ENCODE measurements around the gene ALDH2.
"Not testable (repeated sequence)": the region's sequence is repeated elsewhere in the genome, so short reads cannot be mapped to it uniquely, and the experiment has no call there.

Gene ALDH2

DNA sequence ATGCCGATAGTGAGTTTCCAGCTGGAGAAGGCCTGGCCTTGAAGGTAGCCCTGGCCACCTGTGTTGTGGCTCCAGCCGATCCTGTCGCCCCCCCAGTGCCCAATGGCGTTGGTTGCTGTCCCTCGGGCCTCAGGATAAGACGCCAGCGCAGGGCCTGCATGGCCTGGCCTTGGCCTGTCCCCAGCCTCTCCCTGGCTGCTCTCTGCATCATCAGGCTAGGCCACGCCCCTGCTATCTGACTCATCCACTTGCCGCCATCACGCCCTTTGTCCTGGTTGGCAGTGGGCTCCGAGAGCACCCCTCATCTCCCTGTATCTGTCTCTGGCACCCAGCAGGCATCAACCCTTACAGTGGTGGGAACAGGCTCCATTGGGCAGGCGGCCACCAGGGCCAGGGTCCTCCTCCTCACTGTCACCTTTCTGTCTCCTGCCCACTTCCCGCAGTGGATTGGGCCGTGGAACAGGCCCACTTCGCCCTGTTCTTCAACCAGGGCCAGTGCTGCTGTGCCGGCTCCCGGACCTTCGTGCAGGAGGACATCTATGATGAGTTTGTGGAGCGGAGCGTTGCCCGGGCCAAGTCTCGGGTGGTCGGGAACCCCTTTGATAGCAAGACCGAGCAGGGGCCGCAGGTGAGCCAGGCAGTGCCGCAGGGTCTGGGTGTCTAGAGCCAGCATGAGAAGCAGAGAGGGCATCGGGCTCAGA, 25.6 kb downstream of the ALDH2 start:
- DNase-seq: no peak

GRCh38 chr12:111792856-111793235, 26.1 kb downstream of the ALDH2 start:
- no peak for DNase-seq

GRCh38 chr12:111798182-111798581, 31.4 kb downstream of the ALDH2 start:
- DNase-seq: no peak

DNA sequence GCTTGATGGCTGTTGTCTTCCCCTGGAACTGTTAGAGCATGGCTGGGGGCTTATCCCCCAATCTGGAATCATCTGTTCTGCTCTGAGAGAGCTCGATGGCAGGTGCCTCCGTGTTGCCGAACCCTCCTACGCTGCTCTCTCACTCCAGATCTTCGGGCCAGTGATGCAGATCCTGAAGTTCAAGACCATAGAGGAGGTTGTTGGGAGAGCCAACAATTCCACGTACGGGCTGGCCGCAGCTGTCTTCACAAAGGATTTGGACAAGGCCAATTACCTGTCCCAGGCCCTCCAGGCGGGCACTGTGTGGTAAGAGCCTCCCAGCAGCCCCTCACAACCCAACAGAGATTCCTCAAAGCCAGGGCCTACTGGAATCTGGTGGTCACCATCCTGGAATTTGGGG, 33.0 kb downstream of the ALDH2 start:
- DNase-seq: no peak

DNA sequence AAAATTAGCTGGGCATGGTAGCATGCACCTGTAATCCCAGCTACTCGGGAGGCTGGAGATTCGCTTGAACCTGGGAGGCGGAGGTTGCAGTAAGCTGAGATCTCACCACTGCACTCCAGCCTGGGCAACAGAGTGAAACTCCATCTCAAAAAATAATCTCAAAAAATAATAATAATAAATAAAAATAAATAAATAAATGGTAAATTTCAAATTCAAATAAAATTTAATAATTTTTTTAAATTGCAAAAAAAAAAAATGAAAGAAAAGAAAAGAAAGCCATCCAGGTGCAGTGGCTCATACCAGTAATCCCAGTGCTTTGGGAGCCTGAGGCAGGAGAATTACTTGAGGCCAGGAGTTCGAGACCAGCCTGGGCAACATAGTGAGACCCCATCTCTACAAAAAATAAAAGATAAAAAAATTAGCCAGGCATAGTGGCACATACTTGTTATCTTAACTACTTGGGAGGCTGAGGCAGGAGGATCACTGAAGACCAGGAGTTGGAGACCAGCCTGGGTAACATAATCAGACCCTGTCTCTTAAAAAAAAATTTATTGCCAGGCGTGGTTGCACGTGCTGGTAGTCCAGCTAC, 36.4 kb downstream of the ALDH2 start:
- no peak for DNase-seq

GRCh38 chr12:111803851-111804250, 37.1 kb downstream of the ALDH2 start:
- DNase-seq: no peak

GRCh38 chr12:111806304-111806703, 39.6 kb downstream of the ALDH2 start:
- no peak for DNase-seq

DNA sequence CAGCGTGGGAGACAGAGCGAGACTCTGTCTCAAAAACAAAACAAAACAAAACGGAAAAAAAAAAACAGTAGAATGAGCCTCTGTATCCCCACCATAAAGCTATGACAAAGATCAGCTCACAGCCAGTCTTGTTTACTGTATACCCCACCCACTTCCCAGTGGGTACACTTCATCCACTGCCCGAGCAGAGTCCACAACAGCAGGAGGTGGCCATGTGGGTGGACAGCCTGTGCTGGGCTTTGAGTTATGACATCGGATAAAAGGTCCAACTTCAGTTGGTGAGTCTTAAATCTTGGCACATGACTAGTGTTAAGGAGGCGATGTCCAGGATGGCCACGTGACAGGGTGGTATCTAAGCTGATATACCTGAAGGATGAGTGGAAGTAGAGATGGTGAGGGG, 40.5 kb downstream of the ALDH2 start:
- DNase-seq: no peak

GRCh38 chr12:111812881-111813741, 46.4 kb downstream of the ALDH2 start:
- DNase-seq: peak; percentile 6 to 76

DNA sequence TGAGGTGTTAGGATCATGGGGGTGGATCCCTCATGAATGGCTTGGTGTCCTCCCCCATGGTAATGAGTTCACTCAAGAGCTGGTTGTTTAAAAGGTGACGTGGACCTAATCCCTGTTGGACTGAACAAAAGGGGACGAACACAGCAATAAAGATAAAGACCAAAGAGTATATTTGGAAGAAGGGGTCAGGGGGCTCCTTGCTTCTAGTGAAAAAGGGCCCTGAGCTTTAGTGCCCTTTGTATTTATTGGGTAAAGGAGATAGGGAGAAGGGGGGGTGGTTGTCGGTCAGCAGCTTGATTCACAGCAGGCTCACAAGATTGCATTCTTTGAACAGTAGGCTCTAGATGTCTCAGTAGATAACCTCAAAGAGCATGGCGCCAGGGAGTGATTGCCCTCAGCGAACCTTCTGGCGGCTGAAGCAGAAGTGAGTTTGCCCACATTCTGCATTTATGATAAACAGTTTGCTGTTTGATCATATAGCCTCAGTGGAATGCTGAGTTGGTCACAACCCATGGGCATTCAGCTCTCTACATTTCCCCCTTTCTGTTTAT, 49.4 kb downstream of the ALDH2 start:
- DNase-seq: no peak

- DNase-seq: not testable (repeated sequence)
These were observed 50.2 kb downstream of the ALDH2 start for GRCh38 chr12:111816898-111817297.

- DNase-seq: no peak
These were observed 51.6 kb downstream of the ALDH2 start for GRCh38 chr12:111818340-111818739.

- DNase-seq: no peak
These were observed 52.7 kb downstream of the ALDH2 start for GRCh38 chr12:111819191-111820158.

DNA sequence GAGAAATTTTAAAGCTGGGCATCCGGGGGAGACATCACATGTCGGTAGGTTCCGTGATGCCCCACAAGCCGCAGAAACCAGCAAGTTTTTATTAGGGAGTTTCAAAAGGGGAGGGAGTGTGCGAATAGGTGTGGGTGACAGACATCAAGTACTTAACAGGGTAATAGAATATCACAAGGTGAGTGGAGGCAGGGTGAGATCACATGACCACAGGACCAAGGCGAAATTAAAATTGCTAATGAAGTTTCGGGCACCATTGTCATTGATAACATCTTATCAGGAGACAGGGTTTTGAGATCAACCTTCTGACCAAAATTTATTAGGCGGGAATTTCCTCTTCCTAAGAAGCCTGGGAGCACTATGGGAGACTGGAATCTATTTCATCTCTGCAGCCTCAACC, 54.1 kb downstream of the ALDH2 start:
- DNase-seq: not testable (repeated sequence)

GRCh38 chr12:111822886-111823285, 56.2 kb downstream of the ALDH2 start:
- DNase-seq: no peak

GRCh38 chr12:111823891-111824290, 57.2 kb downstream of the ALDH2 start:
- no peak for DNase-seq

DNA sequence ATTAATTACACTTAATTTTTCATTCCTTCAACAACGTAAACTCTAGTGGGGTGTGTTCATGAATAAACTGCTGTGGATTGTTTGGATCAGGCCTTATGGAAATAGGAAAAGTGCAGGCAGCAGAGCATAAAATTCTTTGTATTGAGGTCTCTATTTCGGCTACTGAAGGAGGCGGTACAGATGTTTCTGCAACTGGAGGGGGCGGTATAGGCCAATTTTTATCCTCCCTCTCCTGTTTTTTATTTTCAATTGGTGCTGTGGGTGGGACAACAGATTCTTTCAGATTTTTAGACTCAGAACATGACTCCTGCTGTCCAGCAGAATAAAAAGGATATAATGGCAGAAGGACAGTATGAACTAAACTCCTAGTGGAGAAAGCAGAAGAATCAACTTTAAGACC, 57.6 kb downstream of the ALDH2 start:
- DNase-seq: peak in 1 of 2 donors; percentile 3

- DNase-seq: no peak
These were observed 58.8 kb downstream of the ALDH2 start for GRCh38 chr12:111825509-111825908.

- no peak for DNase-seq
These were observed 59.6 kb downstream of the ALDH2 start for GRCh38 chr12:111826316-111826715.

DNA sequence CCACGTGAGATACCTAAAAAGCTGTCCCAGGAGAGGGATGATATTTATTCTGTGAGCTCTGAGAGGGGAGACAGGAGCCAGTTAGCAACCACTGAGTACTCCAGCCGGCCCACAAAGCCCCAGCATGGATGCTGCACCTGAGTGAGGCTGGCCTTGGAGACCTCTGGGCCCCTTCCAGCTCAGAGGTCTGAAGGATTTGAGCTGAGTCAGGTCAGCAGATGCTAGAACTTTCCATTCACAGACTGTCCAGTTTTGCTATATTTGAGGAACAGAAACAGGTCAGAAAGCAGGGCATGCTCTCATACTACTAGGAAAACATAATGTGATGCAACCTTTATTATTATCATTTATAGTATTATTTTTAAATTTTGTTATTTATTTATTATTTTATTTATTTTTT, 60.3 kb downstream of the ALDH2 start:
- DNase-seq: no peak

GRCh38 chr12:111827907-111828306, 61.2 kb downstream of the ALDH2 start:
- no peak for DNase-seq

- DNase-seq: no peak
These were observed 61.7 kb downstream of the ALDH2 start for GRCh38 chr12:111828338-111828979.
